Adrenal gland (tissue), 5 donors: Measurements from ENCODE around the gene CFAP74.

ENCODE experiments used
- POLR2A ChIP-seq, 2 donors: fragments of 450-650 bp; IDR thresholded peaks; one replicate each; pipeline ENCODE4 v1.6.1; 2017; ENCODE audit warnings: antibody characterized with exemption in 2 of 2, mild to moderate bottlenecking in 2 of 2, moderate library complexity in 1 of 2
- TF ChIP-seq, protein P1 (sequence below), 6 experiments: fragments of 450-650 bp in 4 of 6; fragments of 200-600 bp in 2 of 6; sonication (generic) in 1 of 6; IDR thresholded peaks; 1 replicate in 5 of 6; 2 replicates in 1 of 6; pipeline versions ENCODE4 v1.5.1 to v1.8.0; 2016 to 2021; ENCODE audit warnings: antibody characterized with exemption in 6 of 6, mild to moderate bottlenecking in 2 of 6, moderate library complexity in 1 of 6
- donor health status: DM: no; HTN: no; CAD: no.

DNA sequence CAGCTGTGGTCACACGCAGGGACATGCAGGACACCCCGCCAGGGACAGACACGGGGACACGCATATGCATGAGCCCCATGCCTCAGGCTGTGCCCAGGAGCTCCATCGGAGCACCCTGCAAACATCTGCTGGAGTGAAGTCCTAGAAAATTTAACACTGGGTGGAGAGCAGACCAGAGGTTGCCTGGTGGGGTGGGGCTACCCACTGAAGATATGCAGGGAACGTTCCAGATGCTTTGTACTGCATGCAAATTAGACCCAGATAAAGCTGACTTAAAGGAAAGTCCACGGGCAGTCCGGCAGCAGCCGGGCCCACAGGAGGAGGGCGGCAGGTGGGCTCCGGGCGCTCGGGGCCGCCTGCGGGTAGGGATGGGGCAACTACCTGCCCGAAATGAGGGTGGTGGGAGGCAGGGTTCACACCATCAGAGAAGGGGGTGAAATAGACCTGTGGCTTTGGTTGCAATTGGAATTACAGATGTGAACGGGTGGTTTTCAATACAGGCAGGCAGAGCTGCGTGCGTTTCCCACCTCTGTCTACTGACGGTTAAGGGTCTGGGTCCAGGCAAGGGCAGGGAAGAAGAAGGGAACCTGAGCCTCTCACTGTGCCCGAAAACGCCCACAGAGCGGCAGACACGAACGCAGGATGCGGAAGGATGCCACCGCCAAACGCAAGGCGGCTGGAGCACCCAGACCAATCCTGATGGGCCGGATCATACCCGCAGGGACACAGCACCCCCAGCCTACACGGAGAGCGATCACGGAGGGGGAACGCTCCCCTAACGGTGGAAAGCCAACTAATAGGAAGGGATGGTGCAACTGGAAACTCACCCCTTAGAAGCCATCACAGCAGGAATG is 21.0 kb downstream of the CFAP74 start:
- TF ChIP-seq, protein P1, sequence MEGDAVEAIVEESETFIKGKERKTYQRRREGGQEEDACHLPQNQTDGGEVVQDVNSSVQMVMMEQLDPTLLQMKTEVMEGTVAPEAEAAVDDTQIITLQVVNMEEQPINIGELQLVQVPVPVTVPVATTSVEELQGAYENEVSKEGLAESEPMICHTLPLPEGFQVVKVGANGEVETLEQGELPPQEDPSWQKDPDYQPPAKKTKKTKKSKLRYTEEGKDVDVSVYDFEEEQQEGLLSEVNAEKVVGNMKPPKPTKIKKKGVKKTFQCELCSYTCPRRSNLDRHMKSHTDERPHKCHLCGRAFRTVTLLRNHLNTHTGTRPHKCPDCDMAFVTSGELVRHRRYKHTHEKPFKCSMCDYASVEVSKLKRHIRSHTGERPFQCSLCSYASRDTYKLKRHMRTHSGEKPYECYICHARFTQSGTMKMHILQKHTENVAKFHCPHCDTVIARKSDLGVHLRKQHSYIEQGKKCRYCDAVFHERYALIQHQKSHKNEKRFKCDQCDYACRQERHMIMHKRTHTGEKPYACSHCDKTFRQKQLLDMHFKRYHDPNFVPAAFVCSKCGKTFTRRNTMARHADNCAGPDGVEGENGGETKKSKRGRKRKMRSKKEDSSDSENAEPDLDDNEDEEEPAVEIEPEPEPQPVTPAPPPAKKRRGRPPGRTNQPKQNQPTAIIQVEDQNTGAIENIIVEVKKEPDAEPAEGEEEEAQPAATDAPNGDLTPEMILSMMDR (IDR thresholded peaks at IDR 0.05): no peak
- TF ChIP-seq POLR2A (IDR thresholded peaks at IDR 0.05): no peak
